Mesothelial cell of epicardium (in vitro differentiated cells): ENCODE results near the gene ZSCAN20. TPM values are rescaled to one million over a fixed set of nuclear protein-coding genes. Genes with fewer than 3 reads are reported as not detected.

Experiments
- DNase-seq, 2 experiments: peaks; one replicate each; pipeline ENCODE4 v3.0.0; 2021; ENCODE audit warnings: low spot score in 2 of 2; ENCODE audit not compliant: unreplicated experiment in 2 of 2
- H3K27ac Mint-ChIP-seq: 2 replicates; pipeline ENCODE4 v1.8.0; 2021; ENCODE audit warnings: mixed read lengths
- H3K27me3 Mint-ChIP-seq: 2 replicates; pipeline ENCODE4 v1.8.0; 2021; ENCODE audit warnings: low read depth, mixed read lengths
- H3K36me3 Mint-ChIP-seq: 2 replicates; pipeline ENCODE4 v1.8.0; 2021; ENCODE audit warnings: mixed read lengths
- H3K4me1 Mint-ChIP-seq: 2 replicates; pipeline ENCODE4 v1.8.0; 2021; ENCODE audit warnings: mixed read lengths
- H3K4me3 Mint-ChIP-seq: 2 replicates; pipeline ENCODE4 v1.8.0; 2021; ENCODE audit warnings: mild to moderate bottlenecking, moderate library complexity, mixed read lengths
- H3K9me3 Mint-ChIP-seq: 2 replicates; pipeline ENCODE4 v1.8.0; 2021; ENCODE audit warnings: mixed read lengths
- CTCF ChIP-seq: fragments of 200-600 bp; sonication (generic); IDR thresholded peaks from one replicate; pipeline ENCODE4 v1.5.0; 2021; ENCODE audit warnings: antibody characterized with exemption; ENCODE audit not compliant: unreplicated experiment
- total RNA-seq: library from RNA; stranded (reverse); gene quantifications from 3 replicates; pipeline ENCODE4 v1.2.1, GENCODE V29; 2021

Gene ZSCAN20
- total RNA-seq, 1 donor from 2014 or later: 8.0 TPM

DNA sequence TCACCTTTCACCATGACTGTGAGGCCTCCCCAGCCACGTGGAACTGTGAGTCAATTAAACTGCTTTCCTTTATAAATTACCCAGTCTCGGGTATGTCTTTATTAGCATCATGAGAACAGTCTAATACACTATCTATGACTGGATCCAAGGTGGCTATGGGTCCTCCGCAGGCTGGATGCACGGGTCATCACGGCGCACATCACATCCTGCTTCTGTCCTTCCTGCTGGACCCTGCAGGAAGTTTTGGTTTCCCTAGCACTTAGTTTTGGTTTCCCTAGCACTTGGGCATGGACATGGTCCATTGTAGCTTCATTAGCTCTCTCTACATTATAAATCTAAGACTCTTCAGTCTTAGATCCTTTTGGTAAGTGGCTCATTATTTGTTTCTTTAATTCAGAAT is 27.3 kb upstream of the ZSCAN20 start:
- Mint-ChIP-seq H3K4me1 (peaks cover 26% of the 10 kb centered on the region), H3K36me3 (no peaks in the 10 kb centered on the region), H3K4me3 (no peak overlapping the region), H3K27ac (no peak overlapping the region), H3K9me3 (no peaks in the 10 kb centered on the region), H3K27me3 (no peaks in the 10 kb centered on the region)
- no peak for DNase-seq
- TF ChIP-seq CTCF: no peak

GRCh38 chr1:33446590-33446989 is 25.9 kb upstream of the ZSCAN20 start:
- H3K4me3 Mint-ChIP-seq: no peak overlapping the region
- no peaks in the 10 kb centered on the region for H3K9me3 Mint-ChIP-seq
- H3K27me3 Mint-ChIP-seq: no peaks in the 10 kb centered on the region

GRCh38 chr1:33454646-33455282 is 17.7 kb upstream of the ZSCAN20 start:
- no peaks in the 10 kb centered on the region for H3K36me3 Mint-ChIP-seq
- peaks cover 3% of the 10 kb centered on the region for H3K9me3 Mint-ChIP-seq
- no peak overlapping the region for H3K27ac Mint-ChIP-seq
- no peaks in the 10 kb centered on the region for H3K27me3 Mint-ChIP-seq
- peaks cover 16% of the 10 kb centered on the region for H3K4me1 Mint-ChIP-seq
- no peak overlapping the region for H3K4me3 Mint-ChIP-seq
- no peak for DNase-seq
- no peak for TF ChIP-seq CTCF

More at GRCh38 chr1:33446590-33446989, 25.9 kb upstream of the ZSCAN20 start:
- DNase-seq: no peak
- no peaks in the 10 kb centered on the region for H3K36me3 Mint-ChIP-seq
- TF ChIP-seq CTCF: no peak
- H3K27ac Mint-ChIP-seq: no peak overlapping the region
- peaks cover 20% of the 10 kb centered on the region for H3K4me1 Mint-ChIP-seq

GRCh38 chr1:33455539-33456501 is 16.6 kb upstream of the ZSCAN20 start:
- peaks cover 3% of the 10 kb centered on the region for H3K9me3 Mint-ChIP-seq
- no peaks in the 10 kb centered on the region for H3K36me3 Mint-ChIP-seq
- peak overlapping the region; percentile 37 for H3K27ac Mint-ChIP-seq
- no peaks in the 10 kb centered on the region for H3K27me3 Mint-ChIP-seq
- H3K4me3 Mint-ChIP-seq: no peak overlapping the region
- peak; percentile 14 for TF ChIP-seq CTCF
- DNase-seq: peak in 1 of 2 experiments; percentile 48
- peaks cover 16% of the 10 kb centered on the region for H3K4me1 Mint-ChIP-seq

GRCh38 chr1:33456502-33456886 is 16.0 kb upstream of the ZSCAN20 start:
- Mint-ChIP-seq H3K9me3 (peaks cover 3% of the 10 kb centered on the region), H3K36me3 (no peaks in the 10 kb centered on the region), H3K4me1 (peaks cover 16% of the 10 kb centered on the region), H3K4me3 (no peak overlapping the region), H3K27ac (no peak overlapping the region), H3K27me3 (no peaks in the 10 kb centered on the region)
- no peak for TF ChIP-seq CTCF
- DNase-seq: no peak
